Coronary artery (tissue), 2 donors: ENCODE results near the gene KCNH3.

Experiments
- DNase-seq: peaks from one replicate; pipeline ENCODE4 v3.0.0-alpha.2; 2017; ENCODE audit warnings: low spot score
- H3K27ac ChIP-seq, 2 donors: fragments of 200-600 bp; sonication (generic); one replicate each; pipeline ENCODE4 v1.5.1; 2016 to 2019
- H3K4me3 ChIP-seq: fragments of 200-600 bp; sonication (generic); 2 replicates; pipeline ENCODE4 v1.5.1; 2016; ENCODE audit warnings: mild to moderate bottlenecking, moderate library complexity
- TF ChIP-seq, protein P1 (sequence below): fragments of 200-600 bp; sonication (generic); IDR thresholded peaks from one replicate; pipeline ENCODE4 v1.5.1; 2019; ENCODE audit warnings: antibody characterized with exemption

The KCNH3 gene

DNA sequence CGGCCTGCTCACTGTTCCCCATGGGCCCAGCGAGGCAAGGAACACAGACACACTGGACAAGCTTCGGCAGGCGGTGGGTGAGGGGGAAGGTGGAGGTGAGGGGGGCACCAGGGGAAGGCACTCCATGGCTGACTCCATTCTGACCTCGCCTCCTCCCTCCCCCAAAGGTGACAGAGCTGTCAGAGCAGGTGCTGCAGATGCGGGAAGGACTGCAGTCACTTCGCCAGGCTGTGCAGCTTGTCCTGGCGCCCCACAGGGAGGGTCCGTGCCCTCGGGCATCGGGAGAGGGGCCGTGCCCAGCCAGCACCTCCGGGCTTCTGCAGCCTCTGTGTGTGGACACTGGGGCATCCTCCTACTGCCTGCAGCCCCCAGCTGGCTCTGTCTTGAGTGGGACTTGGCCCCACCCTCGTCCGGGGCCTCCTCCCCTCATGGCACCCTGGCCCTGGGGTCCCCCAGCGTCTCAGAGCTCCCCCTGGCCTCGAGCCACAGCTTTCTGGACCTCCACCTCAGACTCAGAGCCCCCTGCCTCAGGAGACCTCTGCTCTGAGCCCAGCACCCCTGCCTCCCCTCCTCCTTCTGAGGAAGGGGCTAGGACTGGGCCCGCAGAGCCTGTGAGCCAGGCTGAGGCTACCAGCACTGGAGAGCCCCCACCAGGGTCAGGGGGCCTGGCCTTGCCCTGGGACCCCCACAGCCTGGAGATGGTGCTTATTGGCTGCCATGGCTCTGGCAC, 18.5 kb downstream of the KCNH3 start:
- Histone ChIP-seq H3K27ac (no peak overlapping the region), H3K4me3 (no peak overlapping the region)
- DNase-seq = no peak
- TF ChIP-seq, protein P1, sequence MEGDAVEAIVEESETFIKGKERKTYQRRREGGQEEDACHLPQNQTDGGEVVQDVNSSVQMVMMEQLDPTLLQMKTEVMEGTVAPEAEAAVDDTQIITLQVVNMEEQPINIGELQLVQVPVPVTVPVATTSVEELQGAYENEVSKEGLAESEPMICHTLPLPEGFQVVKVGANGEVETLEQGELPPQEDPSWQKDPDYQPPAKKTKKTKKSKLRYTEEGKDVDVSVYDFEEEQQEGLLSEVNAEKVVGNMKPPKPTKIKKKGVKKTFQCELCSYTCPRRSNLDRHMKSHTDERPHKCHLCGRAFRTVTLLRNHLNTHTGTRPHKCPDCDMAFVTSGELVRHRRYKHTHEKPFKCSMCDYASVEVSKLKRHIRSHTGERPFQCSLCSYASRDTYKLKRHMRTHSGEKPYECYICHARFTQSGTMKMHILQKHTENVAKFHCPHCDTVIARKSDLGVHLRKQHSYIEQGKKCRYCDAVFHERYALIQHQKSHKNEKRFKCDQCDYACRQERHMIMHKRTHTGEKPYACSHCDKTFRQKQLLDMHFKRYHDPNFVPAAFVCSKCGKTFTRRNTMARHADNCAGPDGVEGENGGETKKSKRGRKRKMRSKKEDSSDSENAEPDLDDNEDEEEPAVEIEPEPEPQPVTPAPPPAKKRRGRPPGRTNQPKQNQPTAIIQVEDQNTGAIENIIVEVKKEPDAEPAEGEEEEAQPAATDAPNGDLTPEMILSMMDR = no peak

DNA sequence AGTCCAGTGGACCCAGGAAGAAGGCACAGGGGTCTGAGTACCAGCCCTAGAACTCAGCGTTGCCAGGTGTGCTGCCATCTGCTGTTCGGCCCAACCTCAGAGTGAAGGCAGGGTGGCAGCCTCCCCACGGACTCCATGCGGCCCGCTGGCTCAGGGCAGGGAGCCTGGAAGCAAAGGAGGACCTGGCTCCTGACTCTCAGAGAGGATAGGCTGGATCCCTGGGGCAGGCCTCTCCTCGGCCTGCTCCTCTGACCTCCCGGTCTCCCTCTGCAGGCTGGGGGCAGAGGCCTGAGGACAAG, 19.0 kb downstream of the KCNH3 start:
- TF ChIP-seq, protein P1 = no peak
- Histone ChIP-seq H3K4me3 (no peak overlapping the region), H3K27ac (no peak overlapping the region)
- no peak for DNase-seq

DNA sequence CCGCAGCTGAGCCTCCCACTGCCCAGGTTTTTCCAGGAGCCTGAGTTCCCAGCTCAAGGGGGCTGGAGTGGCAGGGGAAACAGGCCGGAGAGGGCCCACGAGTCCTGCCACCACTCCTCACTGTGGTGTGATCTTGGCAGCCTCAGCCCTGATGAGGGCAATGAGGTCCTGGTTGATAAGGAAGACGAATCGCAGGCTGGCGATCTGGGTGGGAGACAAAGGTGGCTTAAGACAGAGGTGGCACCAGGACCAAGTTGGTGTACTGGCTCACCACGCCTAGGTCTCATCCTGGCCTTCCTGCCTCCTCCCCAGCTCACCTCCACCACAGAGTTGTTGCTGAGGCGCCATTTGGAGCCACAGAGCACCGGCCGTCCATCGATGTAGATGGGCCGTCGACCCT, 19.7 kb downstream of the KCNH3 start:
- TF ChIP-seq, protein P1 = no peak
- DNase-seq = no peak
- H3K27ac ChIP-seq = no peak overlapping the region
- no peak overlapping the region for H3K4me3 ChIP-seq

DNA sequence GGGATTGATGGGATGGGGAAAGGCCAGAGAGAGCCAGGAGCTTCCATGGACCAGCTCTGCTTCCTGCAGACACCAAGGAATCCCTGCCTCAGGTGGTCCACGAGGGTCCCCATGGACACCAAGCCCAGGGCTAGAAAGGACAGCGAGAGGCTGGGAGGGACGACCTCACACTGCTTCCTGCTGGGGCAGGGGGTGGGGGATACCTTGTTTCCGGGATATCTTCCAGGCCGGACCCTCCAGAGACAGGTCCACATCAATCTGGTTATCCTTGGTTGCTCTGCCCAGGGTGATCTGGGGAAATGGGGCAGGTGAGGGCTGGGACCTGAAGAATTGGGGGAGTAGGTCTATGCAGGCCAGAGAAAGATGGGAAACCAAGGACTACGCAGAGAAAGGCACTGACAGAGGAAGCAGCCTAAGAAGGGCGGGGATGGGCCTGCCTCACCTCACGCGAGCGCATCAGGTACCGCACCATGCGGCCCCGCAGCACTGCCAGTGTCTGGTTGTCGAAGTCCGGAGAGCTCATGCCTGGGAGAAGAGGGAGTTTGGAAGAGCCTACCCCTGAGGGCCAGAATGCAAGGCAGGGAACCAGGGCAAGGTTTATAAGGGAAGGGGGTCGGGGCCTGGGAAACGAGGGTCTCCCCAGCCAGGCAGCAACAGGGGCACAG, 20.3 kb downstream of the KCNH3 start:
- TF ChIP-seq, protein P1 = no peak
- H3K27ac ChIP-seq = no peak overlapping the region
- H3K4me3 ChIP-seq = no peak overlapping the region
- DNase-seq = no peak

DNA sequence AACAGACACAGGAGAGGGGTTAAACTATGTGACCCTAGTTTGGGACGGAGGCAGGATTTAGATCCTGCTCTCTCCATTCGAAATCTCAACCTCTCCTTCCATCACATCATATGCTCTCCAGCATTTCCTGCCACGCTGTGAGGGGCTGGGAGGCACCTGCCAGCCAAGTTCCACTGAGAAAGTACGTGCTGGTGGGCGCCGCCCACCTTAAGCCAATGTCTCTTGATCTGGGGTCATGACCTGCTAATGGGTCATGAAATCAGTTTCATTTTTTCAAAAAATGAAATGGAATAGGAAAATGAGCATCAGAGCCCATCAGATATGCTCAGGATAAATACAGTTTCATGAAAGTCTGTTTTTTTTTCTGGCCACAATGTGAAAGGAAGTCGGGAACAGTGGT, 21.9 kb downstream of the KCNH3 start:
- no peak for DNase-seq
- Histone ChIP-seq H3K4me3 (no peak overlapping the region), H3K27ac (no peak overlapping the region)
- TF ChIP-seq, protein P1 = no peak

DNA sequence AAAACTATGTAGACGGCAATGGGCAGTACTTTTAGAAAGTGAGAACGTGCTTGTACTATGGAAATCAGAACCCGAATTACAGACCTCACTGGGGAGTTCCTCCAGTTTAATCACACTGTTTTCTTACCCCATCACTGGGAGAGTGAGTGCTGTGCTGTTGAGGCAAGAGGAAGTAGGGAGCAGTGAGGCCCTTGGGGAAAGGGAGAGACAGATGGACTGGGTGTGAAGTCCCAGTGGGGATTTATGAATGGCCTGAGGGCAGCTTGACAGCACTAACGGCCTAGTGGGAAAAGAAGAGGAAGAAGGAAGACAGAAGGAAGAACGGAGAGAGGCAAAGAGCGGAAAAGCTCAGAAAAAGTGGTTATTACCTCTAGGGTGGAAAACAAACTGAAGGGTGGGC, 23.4 kb downstream of the KCNH3 start:
- TF ChIP-seq, protein P1 = no peak
- DNase-seq = no peak
- Histone ChIP-seq H3K4me3 (no peak overlapping the region), H3K27ac (no peak overlapping the region)

DNA sequence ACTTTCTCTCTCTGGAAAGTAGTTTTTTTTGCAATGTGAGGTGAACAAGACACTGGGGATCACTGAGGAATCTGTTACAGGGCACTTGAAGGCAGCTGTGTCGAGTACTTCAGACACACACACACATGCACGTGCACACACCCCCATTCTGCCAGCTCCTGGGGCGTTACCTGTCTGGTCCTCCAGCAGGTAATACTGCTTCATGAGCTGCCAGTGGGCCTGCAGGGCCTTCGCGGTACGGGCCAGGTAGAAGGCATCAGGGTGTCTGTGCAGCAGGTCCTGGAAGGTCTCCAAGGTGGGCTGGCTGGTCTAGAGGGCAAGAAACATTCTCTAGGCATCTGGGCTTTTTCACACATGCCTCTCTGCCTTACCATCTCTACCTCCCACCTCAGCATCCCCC, 24.0 kb downstream of the KCNH3 start:
- no peak for DNase-seq
- TF ChIP-seq, protein P1 = no peak
- Histone ChIP-seq H3K4me3 (no peak overlapping the region), H3K27ac (no peak overlapping the region)
